ENCODE data around the gene C9orf78.

Gene C9orf78

DNA sequence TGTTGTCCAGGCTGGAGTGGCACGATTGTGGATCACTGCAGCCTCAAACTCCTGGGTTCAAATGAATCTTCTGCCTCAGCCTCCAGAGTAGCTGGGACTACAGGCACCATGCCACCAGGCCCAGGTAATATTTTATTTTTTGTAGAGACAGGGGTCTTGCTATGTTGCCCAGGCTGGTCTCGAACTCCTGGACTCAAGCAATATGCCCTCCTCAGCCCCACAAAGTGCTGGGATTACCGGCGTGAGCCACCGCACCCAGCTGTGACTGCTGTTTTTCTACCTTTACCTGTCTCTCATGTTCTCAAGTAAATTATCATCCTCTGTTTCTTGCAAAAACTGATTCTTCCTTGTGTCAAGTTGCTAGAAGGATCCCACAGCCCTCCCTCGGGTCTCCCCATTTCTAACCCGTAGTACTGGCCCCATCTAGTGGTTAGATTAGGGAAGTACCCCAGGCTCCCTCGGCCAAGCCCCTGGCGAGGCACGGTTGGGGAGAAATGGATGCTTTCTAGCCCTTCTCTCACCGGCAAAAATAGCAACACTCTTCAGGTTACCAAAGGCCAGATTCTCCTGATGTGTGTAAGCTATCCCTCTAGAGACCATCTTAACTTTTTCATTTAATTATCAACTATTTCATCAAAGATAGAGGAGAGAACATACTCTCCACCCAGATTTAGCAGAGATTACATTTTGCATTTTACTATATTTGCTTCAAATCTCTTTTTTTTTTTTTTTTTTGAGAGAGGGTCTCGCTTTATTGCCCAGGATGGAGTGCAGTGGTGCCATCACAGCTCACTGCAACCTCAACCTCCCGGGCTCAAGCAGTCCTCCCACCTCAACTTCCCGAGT lies 51.3 kb downstream of the C9orf78 start:
- peak; percentile 86 to 87 for DNase-seq (ENCODE audit: low read depth in 2 of 2)
- TF ChIP-seq CTCF (IDR thresholded peaks at IDR 0.05; ENCODE audit: low read depth, low read length) = peak; percentile 97
- no peak overlapping the region for H3K4me3 ChIP-seq (replicated peaks in 1 of 2; ENCODE audit: low read depth in 2 of 2, low read length in 2 of 2)

DNA sequence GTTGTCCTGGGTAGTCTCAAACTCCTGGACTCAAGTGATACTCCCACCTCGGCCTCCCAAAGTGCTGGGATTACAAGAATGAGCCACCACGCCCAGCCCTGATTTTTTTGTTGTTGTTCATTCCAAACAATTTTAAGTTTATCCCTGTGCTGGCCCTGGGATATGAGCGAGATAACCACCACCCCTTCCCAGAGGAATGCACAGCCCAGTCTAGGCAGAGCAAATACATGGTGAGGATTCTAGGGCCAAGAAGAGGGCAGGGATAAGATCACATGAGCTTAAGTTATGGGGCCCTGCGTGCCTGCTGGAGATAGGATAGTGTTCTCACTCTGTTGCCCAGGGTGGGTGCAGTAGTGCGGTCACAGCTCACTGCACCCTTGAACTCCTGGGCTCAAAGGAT lies 53.1 kb downstream of the C9orf78 start:
- TF ChIP-seq CTCF (IDR thresholded peaks at IDR 0.05; ENCODE audit: low read depth, low read length) = no peak
- H3K4me3 ChIP-seq (replicated peaks in 1 of 2; ENCODE audit: low read depth in 2 of 2, low read length in 2 of 2) = no peak overlapping the region
- DNase-seq (ENCODE audit: low read depth in 2 of 2) = peak in 1 of 2 donors; percentile 59

DNA sequence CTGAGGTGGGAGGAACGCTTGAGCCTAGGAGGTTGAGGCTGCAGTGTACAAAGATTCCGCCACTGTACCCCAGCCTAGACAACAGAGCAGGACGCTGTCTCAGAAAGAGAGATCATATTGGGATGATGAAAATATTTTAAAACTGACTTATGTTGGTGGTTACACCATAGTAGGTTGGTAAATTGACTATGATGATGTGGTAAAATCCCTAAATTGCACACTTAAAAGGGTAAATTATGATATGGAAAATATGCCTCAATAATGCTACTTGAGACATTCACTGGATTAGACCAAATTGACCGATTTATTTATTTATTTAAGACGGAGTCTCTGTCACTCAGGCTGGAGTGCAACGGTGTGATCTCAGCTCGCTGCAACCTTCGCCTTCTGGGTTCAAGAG lies 53.9 kb downstream of the C9orf78 start:
- DNase-seq (ENCODE audit: low read depth in 2 of 2) = no peak
- TF ChIP-seq CTCF (IDR thresholded peaks at IDR 0.05; ENCODE audit: low read depth, low read length) = no peak
- no peak overlapping the region for H3K4me3 ChIP-seq (replicated peaks in 1 of 2; ENCODE audit: low read depth in 2 of 2, low read length in 2 of 2)

DNA sequence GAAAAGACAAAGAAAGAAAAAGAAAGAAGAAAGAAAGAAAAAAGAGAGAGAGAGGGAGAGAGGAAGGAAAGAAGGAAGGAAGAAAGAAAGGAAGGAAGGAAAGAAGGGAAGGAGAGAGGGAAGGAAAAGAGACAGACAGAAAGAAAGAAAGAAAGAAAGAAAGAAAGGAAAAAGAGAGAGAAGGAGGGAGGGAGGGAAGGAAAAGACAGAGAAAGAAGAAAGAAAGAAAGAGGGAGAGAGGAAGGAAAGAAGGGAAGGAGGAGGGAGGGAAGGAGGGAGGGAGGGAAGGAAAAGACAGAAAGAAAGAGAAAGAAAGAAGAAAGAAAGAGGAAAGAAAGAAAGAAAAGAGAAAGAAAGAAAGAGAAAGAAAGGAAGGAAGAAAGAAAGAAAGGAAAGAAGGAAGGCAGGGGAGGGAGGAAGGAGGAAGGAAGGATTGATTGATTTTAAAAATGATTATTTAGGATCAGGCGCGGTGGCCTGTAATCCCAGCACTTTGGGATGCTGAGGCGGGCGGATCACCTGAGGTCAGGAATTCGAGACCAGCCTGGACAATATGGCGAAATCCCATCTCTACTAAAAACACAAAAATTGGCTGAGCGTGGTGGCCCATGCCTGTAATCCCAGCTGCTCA lies 55.4 kb downstream of the C9orf78 start:
- no peak for TF ChIP-seq CTCF (IDR thresholded peaks at IDR 0.05; ENCODE audit: low read depth, low read length)
- no peak overlapping the region for H3K4me3 ChIP-seq (replicated peaks in 1 of 2; ENCODE audit: low read depth in 2 of 2, low read length in 2 of 2)
- no peak for DNase-seq (ENCODE audit: low read depth in 2 of 2)

DNA sequence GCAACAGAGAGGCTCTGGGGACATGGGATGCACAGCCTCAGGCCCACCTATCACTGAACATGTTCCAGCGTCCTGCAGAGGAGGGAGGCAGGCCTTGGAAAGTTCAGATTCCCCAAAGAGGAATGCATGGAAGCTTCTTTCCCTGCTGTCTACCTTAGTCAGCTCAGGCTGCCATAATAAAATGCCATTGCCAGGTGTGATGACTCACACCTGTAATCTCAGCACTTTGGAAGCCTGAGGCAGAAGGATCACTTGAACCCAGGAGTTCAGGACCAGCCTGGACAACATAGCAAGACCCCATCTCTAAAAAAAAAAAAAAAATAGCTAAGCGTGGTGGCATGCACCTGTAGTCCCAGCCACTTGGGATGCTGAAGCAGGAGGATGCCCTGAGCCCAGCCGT lies 56.6 kb downstream of the C9orf78 start:
- DNase-seq (ENCODE audit: low read depth in 2 of 2) = no peak
- TF ChIP-seq CTCF (IDR thresholded peaks at IDR 0.05; ENCODE audit: low read depth, low read length) = no peak
- H3K4me3 ChIP-seq (replicated peaks in 1 of 2; ENCODE audit: low read depth in 2 of 2, low read length in 2 of 2) = no peak overlapping the region

- TF ChIP-seq CTCF (IDR thresholded peaks at IDR 0.05; ENCODE audit: low read depth, low read length) = no peak
- DNase-seq (ENCODE audit: low read depth in 2 of 2) = no peak
- H3K4me3 ChIP-seq (replicated peaks in 1 of 2; ENCODE audit: low read depth in 2 of 2, low read length in 2 of 2) = no peak overlapping the region
Observed at GRCh38 chr9:129777769-129778130, 57.3 kb downstream of the C9orf78 start.

Data from cardiac fibroblast (primary cell).